Activated gamma-delta T cell treated with Interleukin-2 at 50 U/mL for 16 hours (primary cell): ENCODE data around the gene GJC2.
A peak's percentile ranks its signal among the peaks of the same experiment; 100 is the strongest.

Source experiments
- DNase-seq: peaks from one replicate; pipeline ENCODE4 v3.0.0-alpha.2; 2020

The GJC2 gene

DNA sequence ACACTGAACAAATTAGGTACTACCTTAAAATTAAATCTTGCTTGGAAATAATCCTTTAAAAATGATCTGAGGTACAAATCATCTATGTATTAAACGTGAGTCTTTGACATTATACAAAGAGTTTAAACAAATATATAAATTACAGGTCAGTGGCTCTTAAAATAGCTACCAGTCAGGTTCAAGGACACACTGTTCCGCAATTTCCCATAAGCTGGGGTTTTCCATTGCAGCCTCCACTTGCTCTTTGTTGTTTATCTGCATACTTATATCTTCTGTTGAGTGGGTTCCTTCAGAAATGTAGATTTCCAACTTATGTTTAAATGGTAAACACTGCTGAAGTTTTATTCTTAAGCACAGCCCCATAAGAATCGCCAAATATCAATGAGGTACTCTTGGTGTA lies 34.9 kb upstream of the GJC2 start:
- DNase-seq: no peak

DNA sequence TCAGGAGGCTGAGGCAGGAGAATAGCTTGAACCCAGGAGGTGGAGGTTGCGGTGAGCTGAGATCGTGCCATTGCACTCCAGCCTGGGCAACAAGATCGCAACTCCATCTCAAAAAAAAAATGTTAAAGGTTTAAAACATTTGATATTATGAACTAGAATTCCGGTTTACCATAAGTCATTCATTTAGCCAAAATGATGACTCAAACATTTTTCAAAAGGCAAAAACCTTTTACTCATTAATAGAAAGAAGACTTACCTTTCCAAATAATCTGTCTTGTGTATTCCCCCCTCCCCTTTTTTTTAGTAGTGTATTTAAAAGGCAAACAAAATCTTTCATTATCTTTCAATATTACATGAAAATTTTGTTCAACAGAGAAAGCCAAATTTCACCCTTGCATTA lies 32.4 kb upstream of the GJC2 start:
- DNase-seq: no peak

DNA sequence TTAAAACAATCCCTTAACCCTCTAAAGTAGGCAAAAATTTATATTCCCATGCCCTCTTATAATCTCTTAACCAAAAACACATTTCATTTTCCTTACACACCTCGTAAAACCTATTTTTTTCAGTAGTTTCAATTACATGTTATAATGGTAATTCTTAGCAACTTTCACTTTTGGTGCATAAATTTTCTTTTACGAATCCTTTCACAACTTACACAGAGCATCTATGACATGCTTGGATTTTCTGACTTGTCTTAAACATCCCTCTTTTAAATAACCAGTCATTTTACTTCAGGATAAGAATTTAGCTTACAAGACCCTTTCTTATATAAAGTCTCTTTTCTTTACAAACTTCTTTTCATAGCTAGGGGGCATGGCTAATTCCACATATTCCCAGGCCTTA lies 31.7 kb upstream of the GJC2 start:
- DNase-seq: no peak

DNA sequence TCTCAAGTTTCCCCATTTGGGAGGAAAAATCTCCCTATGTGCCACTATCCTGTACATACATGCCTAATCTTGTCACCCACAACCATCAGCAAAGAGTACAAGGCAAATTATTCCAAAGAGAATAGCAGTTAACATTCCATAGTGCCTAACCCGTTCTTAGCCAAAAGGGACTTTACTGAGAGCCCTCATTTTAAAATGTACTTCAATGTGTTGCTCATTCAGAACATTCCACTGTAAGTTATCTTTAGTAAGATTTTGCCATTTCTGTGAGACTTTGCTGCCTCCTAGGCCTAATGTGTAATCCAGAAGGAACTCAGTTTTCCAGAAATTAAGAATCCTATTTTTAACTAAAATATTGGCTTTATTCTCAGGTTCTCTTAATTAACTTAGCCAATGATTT lies 29.4 kb upstream of the GJC2 start:
- no peak for DNase-seq

DNA sequence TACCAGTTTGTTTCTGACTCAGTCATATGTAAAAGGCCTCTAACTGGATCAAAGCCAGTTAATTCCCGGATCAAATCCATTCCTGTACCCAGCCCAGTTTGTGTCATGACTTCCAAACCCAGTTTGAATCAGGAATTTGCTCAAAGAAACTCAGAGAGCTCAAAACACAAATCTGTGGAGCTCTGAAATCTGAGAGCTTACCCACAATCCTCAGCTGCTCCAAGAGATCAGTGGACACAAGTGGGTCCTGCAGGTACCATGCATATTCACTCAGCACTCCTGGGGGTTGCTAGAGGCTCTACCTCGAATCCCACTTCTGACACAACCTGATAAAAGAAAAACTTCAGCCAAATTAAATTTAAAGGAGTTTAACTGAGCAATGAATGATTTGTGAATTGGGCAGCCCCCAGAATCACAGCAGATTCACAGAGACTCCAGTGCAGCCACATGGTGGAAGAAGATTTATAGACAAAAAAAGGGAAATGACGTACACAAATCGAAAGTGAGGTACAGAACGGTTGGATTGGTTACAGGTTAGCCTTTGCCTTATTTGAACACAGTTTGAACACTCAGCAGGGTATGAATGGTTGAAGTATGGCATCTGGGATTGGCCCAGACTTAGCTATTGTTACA lies 28.8 kb upstream of the GJC2 start:
- DNase-seq: no peak

DNA sequence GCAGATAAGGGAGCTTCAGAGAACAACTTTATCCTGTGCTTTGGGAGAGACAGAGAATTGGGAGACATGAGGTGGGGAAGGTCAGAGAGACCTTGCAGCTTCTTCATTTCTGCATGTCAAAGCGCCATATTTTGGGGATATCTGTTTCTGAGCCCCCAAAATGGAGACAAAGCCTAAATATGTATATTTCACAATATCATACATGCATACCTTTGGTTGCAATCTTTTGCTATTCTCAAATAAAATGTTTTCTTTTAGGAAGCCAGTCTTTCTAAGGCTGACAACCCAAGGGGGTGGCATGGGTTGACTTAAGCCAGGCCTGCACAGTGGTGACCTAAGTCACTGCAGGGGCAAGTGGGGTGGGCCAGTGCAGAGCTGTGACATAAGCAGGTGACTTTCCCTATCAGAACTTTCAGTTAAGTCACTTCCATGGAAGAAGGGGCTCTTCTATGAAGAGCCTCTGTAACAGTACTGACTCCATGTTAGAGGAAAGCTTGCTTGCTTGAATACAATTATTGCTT lies 26.7 kb upstream of the GJC2 start:
- no peak for DNase-seq

DNA sequence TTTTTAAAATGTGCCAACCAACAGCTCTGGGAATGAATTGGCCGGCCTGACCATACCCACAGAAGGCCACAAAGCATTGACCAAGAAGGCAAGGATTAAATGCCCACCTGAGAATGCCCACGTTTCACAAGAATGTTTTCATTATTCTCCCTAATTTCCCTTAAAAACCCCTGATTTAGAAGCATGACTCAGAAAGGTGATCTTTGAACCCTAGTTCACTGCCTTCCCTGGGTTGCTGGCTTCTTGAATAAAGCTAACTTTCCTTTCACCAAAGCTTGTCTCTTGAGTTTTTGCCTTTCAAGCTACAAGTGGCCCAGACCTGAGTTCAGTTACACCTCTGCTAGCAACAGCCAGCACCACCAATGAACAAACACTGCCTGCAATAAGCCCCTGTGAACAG lies 26.2 kb upstream of the GJC2 start:
- no peak for DNase-seq

DNA sequence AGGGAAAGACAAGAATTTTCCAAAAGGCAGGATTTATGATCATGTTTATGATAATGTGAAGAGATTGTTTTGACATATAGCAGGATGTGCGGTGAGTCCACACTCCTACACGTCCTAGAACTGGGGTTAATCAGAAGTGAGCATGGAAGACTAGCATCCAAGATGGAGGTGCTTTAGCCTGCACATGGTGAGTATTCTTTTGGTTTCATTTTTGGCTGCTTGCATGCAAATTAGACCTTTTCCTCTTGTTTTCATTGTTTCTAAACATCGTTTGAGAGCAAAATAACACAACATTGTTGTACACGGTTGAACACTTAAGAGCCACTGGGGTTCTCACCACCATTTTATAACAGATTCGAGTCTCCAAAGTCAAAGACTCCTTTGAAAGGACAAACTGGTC lies 24.5 kb upstream of the GJC2 start:
- DNase-seq: no peak

DNA sequence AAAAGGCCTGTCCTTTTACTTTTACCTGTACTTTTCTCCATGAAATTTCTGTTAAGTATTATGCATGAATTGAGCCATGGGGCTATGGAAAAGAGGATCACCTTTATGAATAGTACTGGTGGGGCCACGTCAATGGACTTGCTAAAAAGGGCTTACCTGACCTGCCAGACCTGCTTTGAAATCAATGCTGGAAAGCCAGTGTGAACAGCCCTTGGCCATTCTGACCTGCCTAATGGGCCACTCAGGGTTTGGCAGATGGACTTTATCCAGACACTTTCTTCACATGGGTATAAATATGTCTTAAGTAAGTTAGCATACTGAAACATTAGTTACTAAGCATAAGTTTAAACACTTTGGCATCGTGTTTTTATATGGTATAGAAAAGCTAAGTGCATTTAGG lies 18.0 kb upstream of the GJC2 start:
- DNase-seq: no peak

DNA sequence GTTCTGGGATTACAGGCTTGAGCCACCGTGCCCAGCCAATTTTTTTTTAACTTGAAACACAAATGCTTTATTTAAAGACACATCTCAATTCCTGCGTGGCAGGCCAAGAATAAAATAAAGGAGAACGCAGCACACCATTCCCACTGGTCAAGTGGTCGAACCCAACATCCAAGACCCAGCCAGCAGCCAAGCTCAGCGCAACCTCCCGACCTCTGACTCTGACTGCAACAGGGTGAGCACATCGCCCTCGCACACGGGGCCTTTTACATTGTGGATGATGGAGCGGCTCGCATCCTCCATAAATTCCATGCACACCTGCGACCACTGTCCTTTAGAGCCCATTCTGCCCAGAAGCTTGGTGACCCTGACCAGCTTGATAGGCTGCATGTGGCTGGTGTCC lies 15.1 kb upstream of the GJC2 start:
- no peak for DNase-seq

DNA sequence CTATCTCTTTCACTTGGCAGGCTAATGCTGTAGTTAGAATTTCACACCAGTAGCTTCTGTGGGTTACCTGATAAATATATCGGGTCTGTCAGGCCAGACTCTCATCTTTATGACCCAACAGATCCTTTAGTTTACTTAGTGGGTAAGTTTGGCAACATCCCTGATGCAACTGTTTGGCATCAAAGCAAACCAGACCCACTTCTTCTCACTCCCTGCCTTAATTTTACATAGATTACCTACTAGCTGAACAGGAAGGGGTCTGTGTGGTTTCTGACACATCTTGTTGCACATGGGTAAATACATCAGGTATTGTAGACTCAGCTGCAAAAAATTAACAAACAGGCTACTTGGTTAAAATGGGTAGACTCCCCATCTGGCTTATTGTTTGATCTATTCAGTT lies 12.8 kb upstream of the GJC2 start:
- no peak for DNase-seq

DNA sequence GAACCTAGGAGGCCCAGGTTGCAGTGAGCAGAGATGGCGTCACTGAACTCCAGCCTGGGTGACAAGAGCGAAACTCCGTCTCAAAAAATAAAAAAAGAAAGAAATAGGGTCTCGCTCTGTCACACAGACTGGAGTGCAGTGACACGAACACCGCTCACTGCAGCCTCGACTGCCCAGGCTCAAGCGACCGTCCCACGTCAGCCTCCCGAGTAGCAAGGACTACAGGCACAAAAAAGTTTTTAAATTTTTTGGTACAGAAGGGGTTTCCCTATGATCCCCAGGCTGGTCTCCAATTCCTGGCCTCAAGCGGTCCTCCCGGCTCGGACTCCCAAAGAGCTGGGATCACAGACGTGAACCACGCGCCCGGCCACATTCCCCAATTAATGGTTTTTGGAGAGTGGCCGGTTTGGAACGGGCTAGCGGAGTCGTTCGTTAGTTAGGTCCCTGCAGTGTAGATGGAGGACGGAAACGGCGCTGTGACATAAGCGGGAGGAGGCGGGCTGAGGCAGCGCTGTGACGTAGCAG lies 10.3 kb upstream of the GJC2 start:
- no peak for DNase-seq

DNA sequence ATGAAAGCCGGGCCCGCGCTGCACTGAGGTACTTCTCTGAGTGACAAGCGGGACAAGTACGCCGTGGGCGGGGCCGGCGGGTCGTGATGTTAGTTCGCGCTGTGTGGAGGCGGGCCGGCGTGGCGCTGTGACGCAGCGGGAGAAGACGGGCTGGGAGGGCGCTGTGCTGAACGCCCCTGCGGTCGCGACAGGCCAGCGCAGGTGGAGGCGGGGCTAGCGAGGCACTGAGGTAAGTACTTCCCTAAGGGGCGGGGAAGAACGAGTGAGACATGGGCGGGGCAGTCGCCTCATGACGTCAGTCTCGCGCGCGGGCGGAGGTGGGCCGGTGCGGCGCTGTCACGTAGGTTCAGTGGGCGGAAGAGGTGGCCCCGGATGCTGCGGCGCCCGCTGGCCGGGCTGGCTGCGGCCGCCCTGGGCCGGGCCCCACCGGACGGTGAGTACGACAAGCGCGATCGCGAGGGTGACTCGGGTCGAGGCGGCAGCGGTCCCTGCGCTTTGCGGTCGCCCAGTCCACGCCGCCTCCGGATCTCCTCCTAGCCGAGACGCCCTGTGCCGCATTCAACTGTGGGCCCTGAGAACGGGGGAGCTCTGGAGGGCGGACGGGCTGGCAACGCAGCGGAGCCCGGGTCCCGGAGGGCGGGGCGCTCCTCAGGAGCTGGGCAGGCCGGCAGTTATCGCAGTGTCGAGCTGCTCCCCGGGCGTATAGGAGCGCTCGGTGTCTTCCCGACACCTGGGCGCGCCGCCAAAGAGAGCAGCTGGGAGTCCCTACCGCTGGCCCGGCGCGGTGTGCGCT lies 9.6 kb upstream of the GJC2 start, which contains the start of gene GUK1:
GUK1 (plus strand) TSS at position 349 of the 793 bp plus-strand sequence; CDS start at position 373, 24 bp downstream.
- peak; percentile 100 for DNase-seq

DNA sequence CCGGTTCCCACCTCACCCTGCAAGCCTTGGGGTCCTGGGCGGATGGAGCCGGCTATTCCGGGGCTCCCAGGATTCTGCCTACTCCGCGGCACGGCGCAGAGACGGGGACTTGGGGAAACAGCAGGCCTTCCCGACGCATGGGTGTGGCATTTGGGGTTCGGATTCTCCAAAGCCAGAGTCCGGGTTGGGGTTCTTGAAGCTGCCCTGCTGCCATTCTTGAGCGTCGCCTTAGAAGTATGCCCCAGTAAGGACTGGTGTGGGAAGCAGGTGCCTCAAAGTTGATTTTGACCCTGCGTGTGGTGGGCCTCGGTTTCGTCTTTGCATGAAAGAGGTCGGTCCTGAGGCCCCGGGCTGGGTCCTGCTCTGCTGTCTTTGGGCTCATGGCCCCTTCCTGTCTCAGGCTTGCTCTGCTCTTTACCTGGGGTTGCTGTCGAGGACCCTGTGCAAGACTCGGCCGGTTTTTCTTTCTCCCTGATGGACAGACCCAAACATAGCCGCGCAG lies 9.0 kb upstream of the GJC2 start:
- DNase-seq: no peak

DNA sequence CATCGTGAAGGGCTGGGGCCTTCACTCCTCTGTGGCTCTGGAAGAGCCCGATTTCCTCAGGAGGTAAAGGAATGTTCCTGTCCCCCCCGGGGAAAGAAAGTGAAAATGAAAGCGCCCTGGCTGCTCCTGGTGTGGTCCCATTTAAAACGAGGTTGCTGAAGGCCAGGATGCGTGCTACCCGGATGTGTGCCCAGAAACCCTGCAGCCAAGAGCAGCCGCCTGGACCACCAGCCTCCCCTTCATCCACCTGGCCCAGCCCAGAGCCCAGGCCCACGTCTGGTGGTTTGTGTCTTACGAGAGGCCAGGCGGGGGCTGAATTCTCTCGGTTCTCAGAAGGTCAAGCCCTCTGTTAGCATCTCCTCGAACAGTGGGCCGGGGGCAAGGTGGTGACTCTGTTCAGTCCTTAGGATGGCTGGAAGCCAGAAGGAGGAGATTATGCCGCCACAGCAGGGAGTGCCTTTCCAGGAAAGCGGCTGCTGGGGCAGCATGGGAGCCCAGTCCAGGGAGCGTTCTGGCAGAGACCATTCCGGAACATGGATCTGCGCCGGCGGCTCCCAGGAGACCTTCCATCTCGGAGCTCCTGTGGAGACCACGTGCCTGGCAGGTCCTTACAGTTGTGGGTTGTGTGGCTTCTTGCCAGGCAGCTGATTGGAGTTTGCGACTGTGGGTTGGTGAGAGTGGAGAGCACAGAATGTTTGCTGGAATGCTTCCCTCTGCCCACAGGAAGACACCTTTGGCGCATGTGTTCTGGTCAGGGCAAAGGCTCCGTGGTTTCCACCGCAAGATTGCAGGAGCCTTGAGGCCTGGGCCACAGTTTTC lies 8.3 kb upstream of the GJC2 start:
- DNase-seq: no peak

DNA sequence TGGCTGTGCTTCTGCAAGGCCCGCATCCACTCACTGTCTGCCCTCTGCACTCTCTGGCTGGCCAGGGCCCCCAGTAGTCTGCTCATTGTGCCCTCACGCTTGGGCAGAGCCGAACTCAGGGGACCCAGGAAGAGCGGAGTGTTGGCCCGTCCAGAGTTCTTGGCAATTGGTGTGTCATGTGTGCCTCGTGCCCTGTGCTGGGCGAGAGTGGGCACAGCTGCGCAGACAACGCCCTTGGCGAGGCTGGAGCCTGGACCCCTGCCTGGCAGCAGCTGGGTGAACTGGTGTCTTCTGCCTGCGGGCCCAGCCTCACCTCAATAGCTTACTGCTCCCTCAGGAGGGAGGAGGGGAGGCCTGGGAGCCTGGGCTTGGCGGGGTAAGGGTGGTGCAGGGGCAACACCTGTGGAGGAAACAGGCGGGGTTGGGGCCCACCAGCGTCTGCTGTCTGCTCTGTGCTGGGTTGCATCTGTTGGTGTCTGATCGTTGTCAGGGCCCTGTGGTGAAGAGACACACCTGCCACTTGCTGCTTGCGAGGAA lies 7.5 kb upstream of the GJC2 start:
- DNase-seq: no peak

DNA sequence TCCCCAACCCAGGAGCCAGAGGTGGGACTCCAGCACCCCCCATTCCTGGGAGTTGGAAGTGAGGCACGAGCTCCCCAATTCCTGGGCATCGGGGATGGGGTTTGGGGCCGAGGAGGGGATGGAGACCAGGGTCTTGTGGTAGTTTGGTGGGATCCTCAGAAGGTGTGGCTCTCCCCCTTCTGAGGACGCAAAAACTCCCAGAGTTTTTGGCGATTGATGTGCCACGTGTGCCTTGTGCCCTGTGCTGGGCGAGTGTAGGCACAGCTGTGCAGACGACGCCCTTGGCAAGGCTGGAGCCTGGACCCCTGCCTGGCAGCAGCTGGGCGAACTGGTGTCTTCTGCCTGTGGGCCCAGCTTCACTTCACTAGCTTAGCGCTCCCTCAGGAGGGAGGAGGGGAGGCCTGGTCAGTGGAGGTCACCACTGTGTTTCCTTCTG lies 7.0 kb upstream of the GJC2 start:
- no peak for DNase-seq

DNA sequence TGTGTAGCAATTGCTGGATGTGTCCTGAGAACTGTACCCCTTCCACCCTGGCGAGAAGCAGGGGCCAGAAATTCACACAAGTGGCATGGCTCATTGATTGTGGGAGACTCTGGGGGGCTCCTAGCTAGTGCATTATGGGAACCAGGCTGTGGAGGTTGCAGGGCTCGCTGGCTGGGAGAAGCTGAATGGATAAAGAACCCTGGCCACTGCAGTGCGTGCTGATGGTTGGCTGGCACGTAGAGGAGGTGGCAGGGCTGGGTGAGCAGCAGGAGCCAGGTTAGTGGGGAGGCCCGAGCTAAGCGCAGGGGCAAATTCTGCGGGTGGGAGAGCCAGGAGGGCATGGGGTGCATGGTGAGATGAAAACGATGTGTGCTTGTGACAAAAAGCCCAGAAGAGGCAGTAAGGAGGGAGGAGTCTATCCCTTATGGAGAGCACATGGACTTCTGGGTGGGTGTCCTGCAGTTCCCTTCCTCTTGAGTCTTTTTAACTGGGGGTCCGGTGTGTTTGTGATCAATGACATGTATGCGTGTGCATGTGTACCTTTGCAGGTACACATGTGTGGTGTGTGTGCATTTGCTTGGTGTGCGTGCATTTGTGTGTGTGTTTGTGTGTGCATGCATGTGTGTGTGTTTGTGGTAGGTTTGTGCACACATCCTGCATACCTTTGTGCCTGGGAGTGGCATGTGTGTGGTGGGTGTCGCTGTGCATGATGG lies 6.1 kb upstream of the GJC2 start:
- DNase-seq: no peak

DNA sequence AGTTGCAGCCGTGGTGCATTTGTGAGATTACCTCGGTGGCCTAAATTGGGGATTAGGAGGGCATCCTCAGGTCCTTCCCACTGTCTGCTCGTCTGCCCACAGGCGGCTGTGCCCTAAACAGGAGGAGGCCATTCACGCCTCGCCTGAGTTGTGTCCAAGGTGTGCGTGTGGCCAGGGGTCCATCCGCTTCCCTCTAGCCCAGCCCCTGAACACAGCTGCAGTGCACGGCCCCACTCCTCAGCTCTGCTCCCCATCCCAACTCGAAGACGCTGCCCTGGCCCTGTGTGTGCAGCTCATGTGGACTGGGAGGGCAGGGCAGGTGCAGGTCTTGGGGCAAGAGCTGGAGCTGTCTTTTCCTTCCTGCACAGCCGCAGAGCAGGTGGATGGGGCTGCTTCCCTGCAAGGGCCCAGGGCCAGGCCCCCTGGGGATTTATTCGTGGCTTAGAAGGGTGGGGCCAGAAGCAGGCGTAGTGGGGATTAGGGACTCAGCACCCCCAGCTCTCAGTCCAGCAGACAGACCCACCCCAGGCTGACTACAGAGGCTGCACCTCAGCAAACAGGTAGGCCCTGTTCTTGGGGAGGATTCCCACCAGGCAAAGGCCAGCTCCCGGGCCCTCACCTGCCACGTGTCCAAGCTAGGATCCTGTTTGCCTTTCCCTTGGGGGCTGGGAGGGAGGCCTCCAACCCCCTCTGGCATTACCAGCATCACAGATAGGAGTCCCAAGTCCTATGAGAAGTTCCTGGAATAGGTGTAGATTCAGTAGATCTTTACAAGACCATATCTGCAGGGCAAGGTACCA lies 5.3 kb upstream of the GJC2 start:
- no peak for DNase-seq

DNA sequence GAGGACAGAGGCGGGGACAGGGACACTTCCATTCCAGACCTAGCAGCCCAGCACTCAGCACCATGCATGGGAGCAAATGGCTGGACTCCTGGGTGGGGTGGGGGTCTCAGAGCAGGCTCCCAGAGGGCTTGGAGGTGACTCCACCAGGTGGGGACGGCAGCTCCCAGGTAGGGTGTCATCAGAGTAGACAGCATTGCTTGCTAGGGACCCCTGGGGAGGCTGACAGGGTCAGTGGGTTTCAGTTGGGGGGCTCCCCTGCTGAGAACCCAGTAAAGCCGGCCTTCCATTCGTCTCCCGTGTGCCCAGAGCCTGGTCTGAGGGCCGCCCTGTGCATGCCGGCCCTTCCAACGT lies 4.8 kb upstream of the GJC2 start:
- DNase-seq: no peak
